ENCODE data around the gene ZFHX3.

The ZFHX3 gene

GRCh38 chr16:73020409-73020884, 27.5 kb downstream of the ZFHX3 start:
- CTCF ChIA-PET: no interaction called here
- POLR2A ChIA-PET: no interaction called here
- DNase-seq (ENCODE audit: extremely low spot score): no peak

GRCh38 chr16:73019457-73020362, 28.2 kb downstream of the ZFHX3 start:
- POLR2A ChIA-PET: no interaction called here
- no peak for TF ChIP-seq CTCF (IDR thresholded peaks at IDR 0.05; ENCODE audit: control extremely low read depth, extremely low read depth, low read depth, missing control alignments)

More at GRCh38 chr16:73020409-73020884, 27.5 kb downstream of the ZFHX3 start:
- no peak for TF ChIP-seq CTCF (IDR thresholded peaks at IDR 0.05; ENCODE audit: control extremely low read depth, extremely low read depth, low read depth, missing control alignments)

GRCh38 chr16:73018821-73019456, 29.0 kb downstream of the ZFHX3 start:
- CTCF ChIA-PET: interaction anchor here (1.0 to 1.6 kb wide), 2 partner anchors 13 to 23 kb away, joined by 3 to 4 read pairs; no protein-coding TSS in a partner anchor
- POLR2A ChIA-PET: interaction anchor here (0.6 kb wide), 1 partner anchor 179 kb away, joined by 3 read pairs; no protein-coding TSS in a partner anchor

More at GRCh38 chr16:73019457-73020362, 28.2 kb downstream of the ZFHX3 start:
- CTCF ChIA-PET: interaction anchor here (1.6 kb wide), 1 partner anchor 24 kb away, joined by 4 read pairs; no protein-coding TSS in a partner anchor
- DNase-seq (ENCODE audit: extremely low spot score): no peak

GRCh38 chr16:73017321-73017720, 30.6 kb downstream of the ZFHX3 start:
- ChIA-PET POLR2A (no interaction called here), CTCF (no interaction called here)
- no peak for TF ChIP-seq CTCF (IDR thresholded peaks at IDR 0.05; ENCODE audit: control extremely low read depth, extremely low read depth, low read depth, missing control alignments)
- no peak for DNase-seq (ENCODE audit: extremely low spot score)

More at GRCh38 chr16:73018821-73019456, 29.0 kb downstream of the ZFHX3 start:
- no peak for DNase-seq (ENCODE audit: extremely low spot score)
- TF ChIP-seq CTCF (IDR thresholded peaks at IDR 0.05; ENCODE audit: control extremely low read depth, extremely low read depth, low read depth, missing control alignments): no peak

- CTCF ChIA-PET: no interaction called here
- DNase-seq (ENCODE audit: extremely low spot score): peak; percentile 73
- POLR2A ChIA-PET: no interaction called here
- no peak for TF ChIP-seq CTCF (IDR thresholded peaks at IDR 0.05; ENCODE audit: control extremely low read depth, extremely low read depth, low read depth, missing control alignments)
Measured at GRCh38 chr16:73016488-73016830, 31.5 kb downstream of the ZFHX3 start.

- POLR2A ChIA-PET: no interaction called here
- peak; percentile 81 for DNase-seq (ENCODE audit: extremely low spot score)
- TF ChIP-seq CTCF (IDR thresholded peaks at IDR 0.05; ENCODE audit: control extremely low read depth, extremely low read depth, low read depth, missing control alignments): no peak
Measured at GRCh38 chr16:73015612-73016487, 32.1 kb downstream of the ZFHX3 start.

More at GRCh38 chr16:73015612-73016487, 32.1 kb downstream of the ZFHX3 start:
- CTCF ChIA-PET: no interaction called here

Data from GM10248 (cell line).